GM21717 (cell line): ENCODE data around the gene ANKMY2.
"Not testable (repeated sequence)": the region's sequence is repeated elsewhere in the genome, so short reads cannot be mapped to it uniquely, and the experiment has no call there.

Experiments used
- ATAC-seq: cut with Tn5 transposase; IDR thresholded peaks from one replicate; pipeline ENCODE4 v1.9.1; 2021; ENCODE audit warnings: mild to moderate bottlenecking, moderate library complexity; ENCODE audit not compliant: unreplicated experiment

The ANKMY2 gene

DNA sequence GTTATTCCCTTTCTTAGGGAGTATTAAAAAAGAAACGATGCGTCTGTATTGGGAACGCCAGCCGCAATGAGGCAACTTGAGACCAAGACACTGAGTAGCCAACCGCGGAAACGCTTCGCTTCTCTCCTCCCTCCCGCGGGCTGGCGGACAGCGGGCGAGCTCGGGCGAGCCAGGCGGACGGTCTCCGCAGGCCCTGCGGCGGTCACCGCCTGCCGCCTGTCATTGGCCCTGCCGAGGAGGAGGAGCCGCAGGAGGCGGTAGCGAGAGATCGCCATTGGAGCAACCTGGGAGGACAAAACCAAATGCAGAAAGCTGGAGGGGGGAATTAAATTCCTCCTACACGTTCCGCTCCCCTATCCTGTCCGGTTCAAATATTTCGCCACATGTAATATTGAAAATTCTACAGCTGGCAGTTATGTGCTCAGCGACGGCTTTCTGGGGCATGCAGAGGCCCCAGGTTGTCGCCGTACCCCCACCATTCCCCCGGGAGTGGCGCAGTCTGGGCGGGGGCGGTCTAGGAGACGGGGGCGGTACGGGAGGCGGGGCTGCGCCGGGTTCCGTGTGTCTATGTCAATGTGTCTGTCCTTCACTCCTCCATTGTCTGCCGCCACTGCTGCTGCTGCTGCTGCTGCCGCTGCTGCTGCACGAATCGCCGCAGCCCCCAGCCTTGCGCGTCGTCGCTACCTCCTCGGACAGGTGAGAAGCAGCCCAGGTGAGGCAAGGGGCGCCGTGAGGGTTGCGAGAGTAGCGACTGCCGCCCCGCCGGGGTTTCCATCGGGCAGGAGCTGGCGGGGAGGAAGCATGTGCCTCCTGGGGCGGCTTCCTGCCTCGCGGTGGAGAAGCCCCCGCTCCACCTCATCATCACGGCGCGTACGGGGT lies at the start of gene ANKMY2, which contains the start of gene BZW2:
ANKMY2 (minus strand) TSS at position 162 of the 879 bp plus-strand sequence. CDS start 181 bp downstream, outside the sequence.
BZW2 (plus strand) TSS at position 589 of the 879 bp plus-strand sequence. CDS start 19,263 bp downstream, outside the sequence.
- peak; percentile 98 for ATAC-seq

DNA sequence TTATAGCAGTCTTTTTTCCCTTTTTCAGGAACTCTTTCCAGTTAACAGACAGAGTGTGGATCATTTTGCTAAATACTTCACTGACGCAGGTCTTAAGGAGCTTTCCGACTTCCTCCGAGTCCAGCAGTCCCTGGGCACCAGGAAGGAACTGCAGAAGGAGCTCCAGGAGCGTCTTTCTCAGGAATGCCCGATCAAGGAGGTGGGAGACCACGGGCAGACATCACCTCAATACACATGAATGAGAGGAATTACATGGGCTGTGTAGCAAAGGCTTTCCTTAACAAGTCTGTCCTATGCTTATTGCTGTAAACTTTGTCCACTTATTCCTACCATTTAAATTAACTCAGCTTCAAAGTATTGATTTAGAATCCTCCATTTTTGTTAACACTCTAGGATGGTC lies 49.3 kb upstream of the ANKMY2 start:
- no peak for ATAC-seq

DNA sequence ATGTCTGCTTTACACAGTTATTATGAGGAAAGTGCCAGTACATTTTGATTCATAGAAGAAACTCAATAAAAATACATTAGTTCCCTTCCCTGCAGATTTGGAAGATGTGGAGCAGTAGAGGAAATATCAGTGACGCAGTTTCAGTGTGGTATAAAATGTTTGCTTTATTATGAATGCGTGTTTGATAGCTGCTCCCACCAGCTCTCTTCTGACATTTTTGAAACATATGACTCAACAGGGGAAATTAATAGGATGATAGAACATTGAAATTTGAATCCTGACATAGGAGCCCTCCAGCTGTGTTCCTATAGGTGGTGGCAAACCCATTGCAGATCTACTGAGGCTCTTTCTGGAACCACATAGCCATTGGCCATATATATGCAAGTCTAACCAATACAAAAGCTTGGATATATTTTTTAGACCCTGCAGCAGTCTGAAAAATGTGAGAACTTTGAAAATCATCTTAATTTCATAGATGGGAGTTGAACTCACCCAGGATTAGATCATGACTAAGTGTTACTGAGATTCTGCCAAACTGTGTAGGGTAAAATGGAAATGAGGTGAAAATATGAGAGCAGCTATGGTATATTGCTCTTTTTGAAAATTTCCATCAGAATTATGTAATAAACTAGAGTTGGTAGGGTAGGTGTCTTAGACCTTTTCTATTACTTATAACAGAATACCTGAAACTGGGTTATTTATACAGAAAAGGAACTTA lies 48.2 kb upstream of the ANKMY2 start:
- ATAC-seq: no peak

DNA sequence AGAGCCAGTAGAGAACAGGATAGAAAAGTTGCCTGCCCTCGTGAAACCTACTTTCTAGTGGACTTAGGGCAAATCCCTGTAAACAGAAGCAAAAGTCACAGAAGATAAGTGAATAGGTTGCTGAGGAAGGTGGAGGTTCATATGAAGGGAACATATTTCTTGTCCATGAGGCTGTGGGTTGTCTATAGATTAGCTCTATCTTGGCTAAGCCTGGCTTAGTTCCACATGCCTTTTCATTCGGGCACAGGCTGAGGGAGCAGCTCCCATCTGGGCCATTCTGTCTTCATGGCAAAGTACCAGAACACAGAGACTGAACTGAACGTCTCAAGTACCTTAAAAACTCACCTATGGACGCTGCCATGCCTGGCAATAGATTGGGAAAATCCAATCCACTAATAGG lies 45.7 kb upstream of the ANKMY2 start:
- no peak for ATAC-seq

DNA sequence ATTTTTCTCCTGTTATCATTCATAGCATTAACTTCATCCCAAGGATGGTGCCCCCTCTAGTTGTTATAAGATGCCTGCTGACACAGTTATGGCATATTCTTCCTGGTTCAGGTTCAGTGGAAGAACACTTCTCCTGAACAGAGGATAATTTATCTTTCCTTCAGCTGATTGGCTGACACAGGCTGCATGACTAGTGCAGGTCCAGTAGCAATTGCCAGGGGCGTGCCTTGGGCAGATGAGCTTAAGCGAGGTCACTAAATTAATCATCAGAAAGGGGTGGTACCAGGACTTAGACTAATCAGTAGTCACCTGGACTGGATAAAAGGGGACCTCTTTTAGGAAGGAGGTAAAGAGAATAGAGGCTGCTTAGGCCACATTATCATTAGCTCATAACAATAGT lies 42.7 kb upstream of the ANKMY2 start:
- ATAC-seq: no peak

DNA sequence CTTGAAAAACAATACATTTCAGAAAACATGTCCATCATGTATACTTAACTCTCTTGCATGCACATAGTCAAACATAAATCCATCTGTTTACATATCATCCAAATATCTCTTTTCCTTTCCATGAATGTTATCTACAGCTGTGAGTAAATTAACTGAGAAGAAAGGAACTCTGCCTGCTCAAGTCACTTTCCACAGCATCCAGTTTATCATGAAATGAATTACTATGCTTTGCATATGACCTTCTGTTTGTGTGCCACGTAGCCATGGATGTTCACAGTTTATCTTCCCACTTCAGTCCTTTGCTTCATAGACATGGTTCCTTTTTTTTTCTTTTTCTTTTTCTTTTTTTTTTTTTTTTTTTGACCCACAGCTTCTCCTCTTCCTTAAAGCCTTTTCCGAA lies 40.0 kb upstream of the ANKMY2 start:
- ATAC-seq: no peak

DNA sequence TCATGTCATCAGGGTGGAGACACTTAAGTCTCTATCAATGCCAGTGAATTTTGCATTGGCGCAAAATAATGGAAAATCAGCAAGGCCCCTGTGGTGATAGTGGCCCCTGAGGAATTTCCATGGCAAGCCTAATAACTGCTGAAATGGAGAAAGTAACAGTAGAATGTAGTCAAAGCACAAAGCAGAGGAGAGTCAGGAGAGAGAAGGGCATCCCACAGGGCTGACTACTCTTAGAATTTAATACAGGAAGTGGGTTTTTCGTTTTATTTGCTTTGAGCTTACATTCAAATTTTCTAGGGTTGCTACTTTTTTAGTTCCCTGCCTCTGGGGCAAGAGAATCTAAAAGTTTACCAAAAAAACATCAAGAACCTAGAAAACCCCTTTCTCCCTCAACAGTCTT lies 39.4 kb upstream of the ANKMY2 start:
- ATAC-seq: no peak

DNA sequence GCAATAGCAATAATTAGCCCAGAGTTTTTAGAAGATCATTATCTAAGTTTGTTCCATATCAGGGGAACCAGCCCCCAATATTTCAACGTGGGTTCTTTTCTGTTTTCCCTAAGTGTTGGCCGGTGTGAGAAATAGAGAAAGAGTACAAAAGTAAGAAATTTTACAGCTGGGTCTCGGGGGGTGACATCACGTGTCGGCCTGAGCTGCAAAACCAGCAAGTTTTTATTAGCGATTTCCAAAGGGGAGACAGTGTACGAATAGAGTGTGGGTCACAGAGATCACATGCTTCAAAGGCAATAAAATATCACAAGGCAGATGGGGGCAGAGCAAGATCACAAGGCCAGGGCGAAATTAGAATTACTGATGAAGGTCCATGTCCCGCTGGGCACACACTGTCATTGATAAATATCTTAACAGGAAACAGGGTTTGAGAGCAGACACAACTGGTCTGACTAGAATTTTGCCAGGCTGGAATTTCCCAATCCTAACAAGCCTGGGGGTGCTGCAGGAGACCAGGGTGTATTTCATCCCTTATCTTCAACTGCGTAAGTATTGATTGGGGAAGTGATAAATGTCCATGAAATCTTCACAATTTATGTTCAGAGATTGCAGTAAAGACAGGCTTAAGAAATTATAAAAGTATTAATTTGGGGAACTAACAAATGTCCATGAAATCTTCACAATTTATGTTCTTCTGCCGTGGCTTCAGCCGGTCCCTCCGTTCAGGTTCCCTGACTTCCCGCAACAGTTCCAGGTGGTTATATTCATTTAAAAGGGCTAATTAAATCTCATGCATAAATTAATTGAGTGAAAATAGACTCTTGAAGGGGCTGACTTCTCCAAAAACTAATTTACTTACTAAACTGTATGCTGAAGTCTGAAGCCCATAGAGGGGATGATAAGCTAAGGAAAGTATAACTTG lies 33.4 kb upstream of the ANKMY2 start:
- ATAC-seq: not testable (repeated sequence)

DNA sequence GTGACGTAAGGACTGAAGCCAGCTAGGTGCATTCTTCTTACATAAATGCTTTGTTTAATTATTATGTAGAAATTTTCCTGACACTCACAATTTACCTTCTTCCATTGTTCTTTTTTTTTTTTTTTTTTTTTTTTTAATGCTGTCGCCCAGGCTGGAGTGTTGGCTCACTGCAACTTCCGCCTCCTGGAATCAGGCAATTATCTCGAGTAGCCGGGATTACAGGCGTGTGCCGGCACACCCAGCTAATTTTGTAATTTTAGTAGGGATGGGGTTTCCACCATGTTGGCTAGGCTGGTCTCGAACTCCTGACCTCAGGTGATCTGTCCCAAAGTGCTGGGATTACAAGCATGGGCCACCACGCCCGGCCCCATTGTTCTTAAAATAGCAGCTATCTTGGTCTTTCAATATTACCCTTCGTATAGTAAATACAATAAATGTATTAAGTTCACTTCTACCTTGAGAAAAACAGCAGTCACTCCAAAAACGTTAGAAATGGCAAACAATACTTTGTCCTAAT lies 32.5 kb upstream of the ANKMY2 start:
- no peak for ATAC-seq

DNA sequence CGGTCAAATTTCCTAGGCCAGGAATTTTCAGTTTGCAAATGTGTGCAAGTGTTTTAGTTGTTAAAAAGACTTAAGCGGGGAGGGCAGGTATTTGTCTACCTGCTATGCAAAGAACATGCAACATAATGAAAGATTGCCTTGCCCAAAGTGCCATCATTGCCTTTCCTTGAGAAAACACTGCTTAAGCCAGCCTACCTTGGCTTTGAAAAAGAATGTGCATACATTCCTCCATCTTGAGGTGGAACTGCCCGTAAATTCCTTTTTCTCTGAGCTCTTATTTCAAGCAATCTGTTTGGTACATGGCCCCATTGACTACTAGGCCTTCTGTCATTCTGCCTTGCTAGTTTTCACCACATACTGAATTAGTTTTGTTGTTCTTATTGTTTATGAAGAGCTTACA lies 29.7 kb upstream of the ANKMY2 start:
- ATAC-seq: no peak

DNA sequence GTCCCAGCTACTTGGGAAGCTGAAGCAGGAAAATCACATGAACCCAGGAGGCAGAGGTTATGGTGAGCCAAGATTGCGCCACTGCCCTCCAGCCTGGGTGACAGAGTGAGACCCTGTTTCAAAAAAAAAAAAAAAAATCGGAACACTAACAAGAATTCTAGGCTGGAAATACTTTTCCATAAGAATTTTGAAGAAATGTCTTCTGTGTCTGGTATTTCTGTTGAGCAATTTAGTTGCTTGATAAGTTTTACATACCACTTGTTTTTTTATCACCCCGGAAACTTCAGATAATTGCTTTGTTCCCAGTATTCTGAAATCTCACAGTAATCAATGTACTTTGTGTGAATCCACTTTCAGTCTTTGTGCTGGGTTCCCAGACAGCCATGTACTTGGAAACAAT lies 26.3 kb upstream of the ANKMY2 start:
- ATAC-seq: no peak

DNA sequence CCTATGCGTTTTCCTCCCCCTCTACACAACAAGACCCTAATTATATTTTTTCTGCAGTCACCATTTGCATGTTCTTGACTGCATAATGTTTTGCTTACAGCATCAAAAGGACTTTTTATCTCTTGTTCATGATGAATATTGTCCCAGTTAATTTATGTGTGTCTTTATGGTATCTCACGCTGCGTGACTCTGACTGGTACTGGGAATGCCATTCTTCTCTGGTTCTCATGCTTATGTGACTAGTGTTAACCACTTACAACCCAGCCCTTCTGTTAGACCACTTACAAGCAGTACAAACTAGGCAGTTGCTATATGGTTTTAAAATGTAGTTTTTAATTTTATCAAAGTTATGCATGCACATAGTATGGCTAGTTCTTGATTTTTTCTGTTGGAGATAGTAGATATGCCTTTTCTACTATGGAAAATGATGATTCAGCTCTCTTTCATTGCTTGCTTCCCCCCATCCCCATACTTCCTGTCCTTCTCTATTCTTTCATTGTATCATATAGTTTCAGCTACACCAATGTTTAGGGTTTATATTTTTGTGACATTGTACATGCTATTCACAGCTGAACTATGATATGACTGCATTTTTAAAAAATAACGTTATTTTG lies 25.3 kb upstream of the ANKMY2 start:
- no peak for ATAC-seq

DNA sequence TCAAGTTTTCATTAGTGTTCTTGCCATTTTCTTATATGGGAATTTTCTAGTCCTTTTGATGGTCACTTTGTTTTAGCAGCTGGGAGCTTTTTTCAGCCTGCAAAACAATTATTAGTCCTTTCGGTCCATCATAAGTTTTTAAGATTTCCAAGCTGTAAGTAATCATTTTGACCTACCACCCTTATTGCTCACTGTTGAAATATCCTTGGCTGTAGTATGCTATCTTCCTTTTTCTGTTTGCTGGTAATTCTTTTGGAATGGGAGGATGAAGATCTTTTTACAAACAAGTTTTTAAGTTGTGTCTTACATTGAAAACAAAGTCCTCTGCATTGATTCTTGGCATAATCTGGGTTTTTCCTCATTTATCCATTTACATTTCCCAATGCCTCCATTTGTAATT lies 24.5 kb upstream of the ANKMY2 start:
- ATAC-seq: no peak

DNA sequence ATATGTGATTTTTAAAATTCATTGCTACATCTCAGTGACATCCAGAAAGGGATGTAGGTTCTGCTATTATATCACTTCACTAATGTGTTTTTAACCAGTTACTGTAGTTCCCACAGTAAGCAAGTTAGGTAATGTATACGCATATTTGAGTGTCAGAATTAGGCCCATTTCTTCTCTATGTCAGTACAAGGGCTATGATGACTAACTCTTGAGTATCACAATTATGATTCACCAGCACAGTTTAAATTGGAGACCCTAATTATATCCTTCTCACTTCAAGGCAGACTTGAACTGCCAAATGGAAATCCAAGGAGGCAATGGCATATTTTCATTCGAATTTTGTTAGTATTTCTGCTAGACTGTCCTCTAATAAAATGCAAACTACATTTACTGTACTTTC lies 24.0 kb upstream of the ANKMY2 start:
- ATAC-seq: no peak

DNA sequence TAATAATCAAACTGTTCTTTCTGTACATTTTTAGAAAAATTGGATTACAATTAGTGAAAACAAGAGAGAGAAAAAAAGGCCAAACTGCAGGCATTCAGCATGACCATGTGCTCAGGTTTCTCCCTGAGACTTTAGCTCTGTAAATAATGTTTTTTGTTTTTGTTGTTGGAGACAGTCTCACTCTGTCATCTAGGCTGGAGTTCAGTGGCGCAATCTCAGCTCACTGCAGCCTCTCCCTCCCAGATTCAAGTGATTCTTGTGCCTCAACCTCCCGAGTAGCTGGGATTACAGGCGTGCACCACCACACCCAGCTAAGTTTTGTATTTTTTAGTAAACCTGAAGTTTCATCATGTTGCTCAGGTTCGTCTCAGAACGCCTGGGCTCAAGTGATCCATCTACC lies 23.4 kb upstream of the ANKMY2 start:
- no peak for ATAC-seq

DNA sequence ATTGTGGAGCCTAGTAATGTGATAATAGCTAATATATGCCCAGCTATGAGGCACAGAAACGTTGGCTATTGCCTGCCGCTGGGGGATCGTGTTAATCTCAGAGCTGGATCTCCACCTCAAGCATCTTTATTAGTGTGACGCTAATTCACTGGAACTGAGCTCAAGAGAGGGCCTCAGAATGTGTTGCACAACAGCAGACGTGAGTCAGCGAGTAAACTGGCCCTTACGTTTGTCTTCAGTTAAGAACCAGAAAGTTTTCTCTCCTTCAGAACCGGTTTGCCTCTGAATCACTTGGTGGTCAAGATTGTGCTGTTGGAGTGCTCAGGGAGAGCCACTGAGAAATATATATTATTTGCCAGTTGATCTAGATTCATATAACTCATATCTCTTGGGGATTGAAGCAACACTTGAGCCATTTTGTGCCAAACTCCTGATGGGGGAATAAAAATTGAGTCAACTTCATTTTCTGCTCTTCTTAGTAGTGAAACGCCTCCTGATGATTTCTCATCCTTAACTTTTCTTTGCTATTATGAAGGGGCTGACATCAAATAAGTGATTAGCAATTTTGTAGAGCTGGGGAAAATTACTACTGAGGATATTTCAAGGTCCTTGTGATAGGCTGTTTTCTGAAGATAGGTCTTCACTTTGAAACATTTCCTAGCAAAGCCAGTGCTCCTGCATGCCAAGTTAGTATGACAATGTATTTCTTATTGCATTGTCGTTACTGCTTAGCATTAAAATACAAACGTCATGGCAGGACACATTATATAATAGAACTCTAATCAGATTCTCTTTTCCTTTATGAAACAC lies 22.7 kb upstream of the ANKMY2 start:
- ATAC-seq: no peak

DNA sequence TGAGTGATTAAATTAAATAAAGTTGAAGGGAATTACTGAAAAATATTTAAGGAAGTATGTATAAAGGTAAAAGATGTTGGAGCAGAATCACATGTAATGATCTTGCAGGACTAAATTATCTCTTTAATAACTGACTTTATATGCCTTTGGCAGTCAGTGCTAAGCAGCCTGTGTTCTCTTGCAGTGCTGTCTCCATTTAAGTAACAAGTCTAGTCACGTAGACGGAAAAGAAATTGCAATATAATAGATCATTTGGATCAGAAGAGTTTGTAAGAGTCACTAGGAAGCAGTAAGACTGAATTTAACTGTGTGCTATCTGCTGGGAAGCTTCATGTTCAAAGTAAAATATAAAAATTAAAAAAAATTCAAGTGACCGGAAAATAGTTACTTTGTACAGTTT lies 21.8 kb upstream of the ANKMY2 start:
- no peak for ATAC-seq

DNA sequence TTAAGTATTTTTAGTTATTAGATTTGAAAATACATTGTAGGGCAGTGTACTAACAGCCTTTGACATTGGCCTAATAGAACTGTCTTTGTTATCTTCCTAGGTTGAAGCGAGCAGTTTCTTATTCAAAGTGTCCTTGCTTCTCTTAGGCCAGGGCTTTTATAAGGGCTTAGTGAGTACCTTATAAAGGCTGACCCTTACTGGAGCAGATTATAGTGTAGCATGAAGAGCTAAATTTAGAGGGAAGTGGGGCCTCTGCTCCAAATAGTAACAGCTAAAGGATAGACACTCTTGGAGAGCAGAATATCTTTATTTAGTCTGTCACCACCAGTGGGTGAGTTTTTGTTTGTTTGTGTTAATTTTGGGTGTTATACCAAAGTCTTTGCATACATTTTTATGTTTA lies 16.4 kb upstream of the ANKMY2 start:
- no peak for ATAC-seq

DNA sequence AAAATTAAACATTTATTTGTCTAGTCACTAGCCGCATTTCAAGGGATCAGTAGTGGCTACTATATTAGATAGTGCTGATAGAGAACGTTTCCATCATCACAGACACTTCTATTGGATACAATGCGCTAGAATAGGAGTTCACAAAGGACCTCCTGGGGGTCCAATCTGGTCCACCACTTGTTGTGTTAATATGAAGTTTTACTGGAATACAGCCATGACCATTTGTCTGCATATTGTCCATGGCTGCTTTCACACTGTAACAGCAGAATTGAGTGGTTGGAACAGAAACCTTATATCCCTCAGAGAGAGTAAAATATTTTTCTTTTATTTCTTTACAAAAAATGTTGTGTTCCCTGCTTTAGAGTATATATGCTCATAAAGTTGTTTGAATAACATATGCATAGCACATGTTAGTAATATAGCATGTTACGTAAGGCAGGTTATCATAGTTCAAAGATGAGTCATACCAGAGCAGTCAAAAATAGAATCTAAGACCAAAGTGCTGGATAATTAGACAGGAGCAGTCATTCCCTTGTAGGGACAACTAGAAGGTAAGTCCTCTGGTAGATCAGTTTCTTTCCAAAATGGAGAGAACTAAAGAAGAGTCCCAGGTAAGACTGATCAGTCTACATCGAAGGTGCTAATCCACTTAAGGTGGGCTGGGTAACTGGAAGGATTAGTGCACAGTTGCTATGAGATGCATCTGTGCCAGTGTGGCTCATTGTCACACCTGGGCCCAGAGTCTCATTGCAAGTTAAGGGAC lies 15.3 kb upstream of the ANKMY2 start:
- no peak for ATAC-seq
